Measurements from ENCODE around the gene NRROS. TPM values are rescaled to one million over a fixed set of nuclear protein-coding genes. Genes with fewer than 3 reads are reported as not detected.
"Not testable (repeated sequence)": the region's sequence is repeated elsewhere in the genome, so short reads cannot be mapped to it uniquely, and the experiment has no call there.

Gene NRROS
- total RNA-seq, 1 donor from 2014 or later, result 5.4 TPM

- H3K27me3 ChIP-seq, result no peaks in the 10 kb centered on the region
- no peak overlapping the region for H3K27ac ChIP-seq
- intact Hi-C loops (cut with DNase I), result no loop called here
- H3K9me3 ChIP-seq, result no peaks in the 10 kb centered on the region
- no peak overlapping the region for H3K4me3 ChIP-seq
- TF ChIP-seq, protein P1, sequence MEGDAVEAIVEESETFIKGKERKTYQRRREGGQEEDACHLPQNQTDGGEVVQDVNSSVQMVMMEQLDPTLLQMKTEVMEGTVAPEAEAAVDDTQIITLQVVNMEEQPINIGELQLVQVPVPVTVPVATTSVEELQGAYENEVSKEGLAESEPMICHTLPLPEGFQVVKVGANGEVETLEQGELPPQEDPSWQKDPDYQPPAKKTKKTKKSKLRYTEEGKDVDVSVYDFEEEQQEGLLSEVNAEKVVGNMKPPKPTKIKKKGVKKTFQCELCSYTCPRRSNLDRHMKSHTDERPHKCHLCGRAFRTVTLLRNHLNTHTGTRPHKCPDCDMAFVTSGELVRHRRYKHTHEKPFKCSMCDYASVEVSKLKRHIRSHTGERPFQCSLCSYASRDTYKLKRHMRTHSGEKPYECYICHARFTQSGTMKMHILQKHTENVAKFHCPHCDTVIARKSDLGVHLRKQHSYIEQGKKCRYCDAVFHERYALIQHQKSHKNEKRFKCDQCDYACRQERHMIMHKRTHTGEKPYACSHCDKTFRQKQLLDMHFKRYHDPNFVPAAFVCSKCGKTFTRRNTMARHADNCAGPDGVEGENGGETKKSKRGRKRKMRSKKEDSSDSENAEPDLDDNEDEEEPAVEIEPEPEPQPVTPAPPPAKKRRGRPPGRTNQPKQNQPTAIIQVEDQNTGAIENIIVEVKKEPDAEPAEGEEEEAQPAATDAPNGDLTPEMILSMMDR (IDR thresholded peaks at IDR 0.05), result peak; percentile 46 to 86 (median 70)
- peak in 1 of 2 donors; percentile 39 for TF ChIP-seq POLR2AphosphoS5 (IDR thresholded peaks at IDR 0.05; ENCODE audit: insufficient read depth in 1 of 2, low read depth in 1 of 2)
- no peak for TF ChIP-seq POLR2A (IDR thresholded peaks at IDR 0.05)
- H3K36me3 ChIP-seq, result no peaks in the 10 kb centered on the region
- no peak for DNase-seq (ENCODE audit: extremely low spot score in 2 of 2)
- peaks cover 6% of the 10 kb centered on the region for H3K4me1 ChIP-seq
These were observed 30.1 kb upstream of the NRROS start for GRCh38 chr3:196609343-196609775.

DNA sequence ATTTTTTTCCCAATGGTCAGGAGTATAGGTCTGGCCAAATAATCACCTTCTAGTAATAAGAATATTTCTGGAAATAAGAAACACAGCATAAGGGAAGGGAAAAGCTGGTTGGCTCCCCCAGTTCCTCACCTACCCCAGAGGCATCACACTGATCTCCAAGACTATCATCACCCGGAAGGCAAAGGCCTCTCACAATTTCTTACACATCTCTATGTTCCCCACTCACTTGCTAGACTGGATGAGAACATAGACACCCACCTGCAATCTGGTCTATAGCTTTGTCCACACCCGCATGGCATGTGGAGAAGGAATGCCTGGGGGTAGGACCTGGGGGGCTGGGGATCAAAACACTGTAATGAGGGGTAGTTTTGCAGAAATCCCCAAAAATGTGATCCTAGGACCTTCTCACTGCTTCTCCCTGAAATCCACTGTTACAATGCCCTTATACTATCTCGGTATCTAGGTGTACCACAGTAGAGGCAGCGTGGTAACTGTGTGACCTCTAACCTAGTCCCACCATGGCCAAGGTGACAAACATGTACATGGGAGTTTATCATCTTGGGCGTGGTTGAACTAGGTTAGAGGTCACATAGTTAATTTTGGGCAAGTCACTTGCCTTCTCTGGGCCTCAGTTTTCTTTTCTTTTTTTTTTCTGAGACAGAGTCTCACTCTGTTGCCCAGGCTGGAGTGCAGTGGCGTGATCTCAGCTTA, 29.5 kb upstream of the NRROS start:
- no peak for DNase-seq (ENCODE audit: extremely low spot score in 2 of 2)
- TF ChIP-seq POLR2AphosphoS5 (IDR thresholded peaks at IDR 0.05; ENCODE audit: insufficient read depth in 1 of 2, low read depth in 1 of 2), result no peak
- TF ChIP-seq, protein P1 (IDR thresholded peaks at IDR 0.05), result no peak
- no peak for TF ChIP-seq POLR2A (IDR thresholded peaks at IDR 0.05)
- no peak overlapping the region for H3K4me3 ChIP-seq
- H3K9me3 ChIP-seq, result no peaks in the 10 kb centered on the region
- H3K27me3 ChIP-seq, result no peaks in the 10 kb centered on the region
- no peaks in the 10 kb centered on the region for H3K36me3 ChIP-seq
- no peak overlapping the region for H3K27ac ChIP-seq
- H3K4me1 ChIP-seq, result peaks cover 6% of the 10 kb centered on the region
- intact Hi-C loops (cut with DNase I), result no loop called here

DNA sequence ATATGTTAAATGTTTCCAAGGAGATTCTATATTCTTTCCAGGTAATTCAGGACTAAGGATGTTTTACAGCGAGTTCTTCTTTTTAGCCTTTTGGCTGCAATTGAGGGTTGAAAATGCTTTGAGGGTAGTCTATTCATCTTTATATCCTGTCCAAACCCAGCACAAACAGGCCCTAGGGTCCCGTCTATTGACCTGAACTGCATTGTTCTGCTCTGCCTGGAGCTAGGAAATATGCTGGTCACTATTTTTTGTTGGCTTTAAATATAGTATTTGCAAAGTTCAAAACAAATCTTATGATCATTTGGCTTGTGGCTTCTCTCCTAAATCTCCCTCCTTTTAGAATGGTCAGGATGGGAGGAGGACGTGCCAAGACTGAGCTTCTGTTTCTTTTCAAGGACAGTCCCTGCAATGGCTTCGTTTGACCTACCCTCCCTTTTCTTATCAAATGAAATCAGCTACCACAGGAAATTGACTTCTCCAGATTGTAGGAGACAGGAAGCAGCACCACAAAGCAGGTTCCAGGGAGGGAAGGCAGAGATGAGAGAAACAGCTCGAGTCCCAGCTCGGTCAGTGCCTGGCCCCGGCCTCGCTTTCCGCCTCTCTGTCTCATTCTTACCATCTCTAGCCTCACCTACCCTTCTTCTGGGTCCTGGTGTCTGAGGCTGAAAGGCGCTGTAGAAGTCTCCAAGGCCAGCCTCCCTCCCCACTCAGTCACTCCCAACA, 27.6 kb upstream of the NRROS start:
- Histone ChIP-seq H3K4me1 (peaks cover 6% of the 10 kb centered on the region), H3K4me3 (no peak overlapping the region), H3K27me3 (no peaks in the 10 kb centered on the region), H3K9me3 (no peaks in the 10 kb centered on the region), H3K36me3 (no peaks in the 10 kb centered on the region), H3K27ac (no peak overlapping the region)
- TF ChIP-seq, protein P1 (IDR thresholded peaks at IDR 0.05), result no peak
- TF ChIP-seq POLR2A (IDR thresholded peaks at IDR 0.05), result no peak
- no peak for TF ChIP-seq POLR2AphosphoS5 (IDR thresholded peaks at IDR 0.05; ENCODE audit: insufficient read depth in 1 of 2, low read depth in 1 of 2)
- no peak for DNase-seq (ENCODE audit: extremely low spot score in 2 of 2)
- intact Hi-C loops (cut with DNase I), result no loop called here

DNA sequence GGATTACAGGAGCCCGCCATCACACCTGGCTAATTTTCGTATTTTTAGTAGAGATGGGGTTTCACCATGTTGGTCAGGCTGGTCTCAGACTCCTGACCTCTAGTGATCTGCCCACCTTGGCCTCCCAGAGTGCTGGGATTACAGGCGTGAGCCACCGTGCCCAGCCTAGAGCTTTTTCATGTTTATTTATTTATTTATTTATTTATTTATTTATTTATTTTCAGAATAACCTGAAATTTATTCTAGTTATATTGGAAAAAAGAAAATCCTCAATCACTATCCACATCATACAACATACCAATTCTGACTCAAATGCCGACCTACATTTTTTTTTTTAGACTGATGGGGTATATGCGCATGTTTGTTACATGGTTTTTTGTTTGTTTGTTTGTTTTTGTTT, 24.3 kb upstream of the NRROS start:
- H3K4me3 ChIP-seq; H3K27me3 ChIP-seq; H3K27ac ChIP-seq; H3K36me3 ChIP-seq; DNase-seq (ENCODE audit: extremely low spot score in 2 of 2); intact Hi-C loops (cut with DNase I); H3K9me3 ChIP-seq: not testable (repeated sequence)
- H3K4me1 ChIP-seq, result peaks cover 11% of the 10 kb centered on the region

DNA sequence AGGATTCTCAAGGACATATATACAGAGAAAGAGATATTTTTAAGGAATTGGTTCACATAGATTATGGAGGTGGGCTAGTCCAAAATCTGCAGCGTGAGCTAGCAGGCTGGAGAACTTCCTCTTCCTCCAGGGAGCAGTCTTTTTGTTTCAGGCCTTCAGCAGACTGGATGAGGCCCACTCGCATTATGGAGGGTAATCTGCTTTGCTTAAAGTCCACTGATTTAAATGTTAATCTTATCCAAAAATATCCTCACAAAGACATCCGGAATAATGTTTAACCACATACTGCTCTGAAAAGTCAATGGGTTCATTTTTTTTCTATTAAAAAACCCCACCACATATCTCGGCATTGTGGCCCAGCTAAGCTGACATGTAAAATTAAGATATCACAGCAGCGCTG, 22.2 kb upstream of the NRROS start:
- intact Hi-C loops (cut with DNase I), result no loop called here
- Histone ChIP-seq H3K9me3 (no peaks in the 10 kb centered on the region), H3K4me1 (peaks cover 13% of the 10 kb centered on the region), H3K27ac (no peak overlapping the region), H3K27me3 (no peaks in the 10 kb centered on the region), H3K36me3 (no peaks in the 10 kb centered on the region), H3K4me3 (no peak overlapping the region)
- TF ChIP-seq POLR2AphosphoS5 (IDR thresholded peaks at IDR 0.05; ENCODE audit: insufficient read depth in 1 of 2, low read depth in 1 of 2) (no peak), POLR2A (IDR thresholded peaks at IDR 0.05) (no peak)
- TF ChIP-seq, protein P1 (IDR thresholded peaks at IDR 0.05), result no peak
- DNase-seq (ENCODE audit: extremely low spot score in 2 of 2), result no peak

Data from vagina (tissue), 2 donors.